OCI-M2 (cell line): ENCODE data around the gene SETBP1.

Experiments used
- DNase-seq: peaks from one replicate; lab custom pipeline; 2025; ENCODE audit not compliant: unreplicated experiment; lab: John Stamatoyannopoulos, UW

Gene SETBP1

GRCh38 chr18:44680273-44681075 lies at the start of gene SETBP1:
SETBP1 (plus strand) TSS chr18:44680888; CDS start chr18:44701347, 20,459 bp downstream.
- DNase-seq = no peak

GRCh38 chr18:44632469-44633145 lies 48.1 kb upstream of the SETBP1 start:
- no peak for DNase-seq

GRCh38 chr18:44635546-44635945 lies 45.1 kb upstream of the SETBP1 start:
- no peak for DNase-seq

GRCh38 chr18:44636241-44636640 lies 44.4 kb upstream of the SETBP1 start:
- DNase-seq = no peak

- DNase-seq = no peak
Observed at GRCh38 chr18:44637210-44638033, 43.3 kb upstream of the SETBP1 start.

GRCh38 chr18:44638034-44638540 lies 42.6 kb upstream of the SETBP1 start:
- no peak for DNase-seq

- no peak for DNase-seq
Observed at GRCh38 chr18:44638811-44639210, 41.9 kb upstream of the SETBP1 start.

- DNase-seq = no peak
Observed at GRCh38 chr18:44643004-44643403, 37.7 kb upstream of the SETBP1 start.

- no peak for DNase-seq
Observed at GRCh38 chr18:44651478-44651877, 29.2 kb upstream of the SETBP1 start.

- no peak for DNase-seq
Observed at GRCh38 chr18:44651918-44652572, 28.6 kb upstream of the SETBP1 start.

- no peak for DNase-seq
Observed at GRCh38 chr18:44652722-44653121, 28.0 kb upstream of the SETBP1 start.

GRCh38 chr18:44654573-44654972 lies 26.1 kb upstream of the SETBP1 start:
- no peak for DNase-seq

GRCh38 chr18:44655435-44655834 lies 25.3 kb upstream of the SETBP1 start:
- DNase-seq = no peak

- DNase-seq = no peak
Observed at GRCh38 chr18:44659771-44660170, 20.9 kb upstream of the SETBP1 start.

GRCh38 chr18:44668270-44668975 lies 12.3 kb upstream of the SETBP1 start:
- no peak for DNase-seq

GRCh38 chr18:44671914-44672313 lies 8.8 kb upstream of the SETBP1 start:
- no peak for DNase-seq

GRCh38 chr18:44672506-44672905 lies 8.2 kb upstream of the SETBP1 start:
- no peak for DNase-seq

GRCh38 chr18:44673256-44673880 lies 7.3 kb upstream of the SETBP1 start:
- no peak for DNase-seq

GRCh38 chr18:44677933-44678332 lies 2.8 kb upstream of the SETBP1 start:
- DNase-seq = no peak

- no peak for DNase-seq
Observed at GRCh38 chr18:44678725-44679055, 2.0 kb upstream of the SETBP1 start.
